ENCODE results near the gene ANKRD16.
"Not testable (repeated sequence)": the region's sequence is repeated elsewhere in the genome, so short reads cannot be mapped to it uniquely, and the experiment has no call there.

The ANKRD16 gene

DNA sequence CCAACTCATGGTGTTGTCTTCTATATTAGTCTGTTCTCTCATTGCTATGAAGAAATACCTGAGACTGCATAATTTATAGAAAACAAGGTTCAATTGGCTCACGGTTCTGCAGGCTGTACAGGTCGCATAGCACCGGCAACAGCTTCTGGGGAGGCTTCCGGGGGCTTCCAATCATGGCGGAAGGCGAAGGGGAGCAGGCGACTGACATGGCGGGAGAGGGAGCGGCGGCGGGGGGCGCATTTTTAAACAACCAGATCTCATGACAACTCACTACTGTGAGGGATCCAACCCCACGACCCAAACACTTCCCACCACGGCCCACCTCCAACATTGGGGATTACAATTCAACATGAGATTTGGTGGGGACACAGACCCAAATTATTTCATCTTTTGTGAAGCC lies 47.7 kb downstream of the ANKRD16 start:
- Histone ChIP-seq H3K4me2 (ENCODE audit: low read depth, low read length, poor library complexity, severe bottlenecking) (peak overlapping the region; percentile 66), H3K4me3 (ENCODE audit: insufficient read depth, low read length, poor library complexity, severe bottlenecking) (no peak overlapping the region), H3K79me2 (ENCODE audit: insufficient read depth, low read length) (no peaks in the 10 kb centered on the region), H4K20me1 (ENCODE audit: low read depth, low read length) (no peaks in the 10 kb centered on the region), H3K36me3 (ENCODE audit: low read length) (no peaks in the 10 kb centered on the region), H2AFZ (ENCODE audit: low read depth, low read length, severe bottlenecking) (no peak overlapping the region), H3K27ac (ENCODE audit: low read depth, low read length) (peak overlapping the region; percentile 93), H3K9me3 (ENCODE audit: insufficient read depth, low read length) (no peaks in the 10 kb centered on the region), H3K9ac (ENCODE audit: low read length) (peak overlapping the region; percentile 22), H3K27me3 (ENCODE audit: low read length) (no peaks in the 10 kb centered on the region), H3F3A (ENCODE audit: insufficient read depth) (peaks cover 62% of the 10 kb centered on the region), H3K9me2 (replicated peaks; ENCODE audit: insufficient read depth, low read length) (no peaks in the 10 kb centered on the region)
- TF ChIP-seq, protein P1, sequence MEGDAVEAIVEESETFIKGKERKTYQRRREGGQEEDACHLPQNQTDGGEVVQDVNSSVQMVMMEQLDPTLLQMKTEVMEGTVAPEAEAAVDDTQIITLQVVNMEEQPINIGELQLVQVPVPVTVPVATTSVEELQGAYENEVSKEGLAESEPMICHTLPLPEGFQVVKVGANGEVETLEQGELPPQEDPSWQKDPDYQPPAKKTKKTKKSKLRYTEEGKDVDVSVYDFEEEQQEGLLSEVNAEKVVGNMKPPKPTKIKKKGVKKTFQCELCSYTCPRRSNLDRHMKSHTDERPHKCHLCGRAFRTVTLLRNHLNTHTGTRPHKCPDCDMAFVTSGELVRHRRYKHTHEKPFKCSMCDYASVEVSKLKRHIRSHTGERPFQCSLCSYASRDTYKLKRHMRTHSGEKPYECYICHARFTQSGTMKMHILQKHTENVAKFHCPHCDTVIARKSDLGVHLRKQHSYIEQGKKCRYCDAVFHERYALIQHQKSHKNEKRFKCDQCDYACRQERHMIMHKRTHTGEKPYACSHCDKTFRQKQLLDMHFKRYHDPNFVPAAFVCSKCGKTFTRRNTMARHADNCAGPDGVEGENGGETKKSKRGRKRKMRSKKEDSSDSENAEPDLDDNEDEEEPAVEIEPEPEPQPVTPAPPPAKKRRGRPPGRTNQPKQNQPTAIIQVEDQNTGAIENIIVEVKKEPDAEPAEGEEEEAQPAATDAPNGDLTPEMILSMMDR (IDR thresholded peaks at IDR 0.05; ENCODE audit: insufficient read depth, low read length, poor library complexity, severe bottlenecking) = no peak
- TF ChIP-seq EZH2phosphoT487 (conservative IDR thresholded peaks at IDR 0.05; ENCODE audit: low read length) = no peak

DNA sequence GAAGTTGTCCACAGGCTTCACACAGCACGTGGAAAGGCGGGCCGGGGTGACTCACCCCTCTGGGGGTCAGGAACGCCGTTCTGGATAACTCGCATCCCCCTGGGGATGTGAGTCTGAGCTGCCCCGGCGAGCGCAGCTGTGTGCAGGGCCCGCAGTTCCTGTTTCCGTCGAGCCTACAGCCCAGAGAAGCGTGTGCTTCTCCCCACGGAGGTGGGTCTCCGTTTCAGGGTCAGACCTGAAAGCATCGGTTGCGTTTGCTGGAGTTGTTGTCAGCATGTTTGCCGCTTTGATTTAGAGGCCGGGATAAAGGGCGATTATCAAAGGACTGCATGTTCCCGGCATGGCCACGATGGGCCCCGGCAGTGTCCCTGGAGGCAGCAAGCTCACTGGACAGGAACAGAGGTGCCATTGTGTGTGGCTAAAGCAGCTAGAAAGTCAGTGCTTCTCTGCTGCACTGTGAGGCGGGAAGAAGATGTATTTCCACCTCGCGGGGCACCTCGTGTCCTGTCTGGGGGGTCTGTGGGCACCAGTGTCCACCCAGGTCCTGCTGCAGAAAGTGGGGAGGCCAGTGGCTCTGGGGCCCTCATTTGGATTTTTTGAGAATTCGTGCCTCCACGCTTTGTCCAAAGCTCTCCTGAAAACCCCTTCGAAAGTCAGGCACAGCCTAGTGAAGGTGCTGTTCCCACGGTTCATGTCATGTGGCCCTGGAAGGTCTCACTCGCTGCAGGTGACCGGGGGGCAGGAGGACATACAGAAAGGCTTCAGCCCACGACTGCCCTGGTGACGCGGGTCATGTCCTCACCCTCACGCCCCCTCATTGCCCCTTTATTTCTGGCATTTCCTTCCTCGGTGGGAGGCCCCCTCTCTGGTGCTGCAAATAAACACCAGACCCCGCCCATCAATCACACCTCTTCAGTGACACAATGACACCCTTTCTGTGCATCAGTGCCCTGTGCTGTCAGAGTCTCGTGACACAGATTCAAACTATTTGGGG lies 49.1 kb downstream of the ANKRD16 start:
- no peak for TF ChIP-seq EZH2phosphoT487 (conservative IDR thresholded peaks at IDR 0.05; ENCODE audit: low read length)
- TF ChIP-seq, protein P1 (IDR thresholded peaks at IDR 0.05; ENCODE audit: insufficient read depth, low read length, poor library complexity, severe bottlenecking) = no peak
- peak overlapping the region; percentile 64 for H3K9ac ChIP-seq (ENCODE audit: low read length)
- no peaks in the 10 kb centered on the region for H3K9me3 ChIP-seq (ENCODE audit: insufficient read depth, low read length)
- no peaks in the 10 kb centered on the region for H3K36me3 ChIP-seq (ENCODE audit: low read length)
- no peaks in the 10 kb centered on the region for H4K20me1 ChIP-seq (ENCODE audit: low read depth, low read length)
- H2AFZ ChIP-seq (ENCODE audit: low read depth, low read length, severe bottlenecking) = no peak overlapping the region
- peak overlapping the region; percentile 66 for H3K4me2 ChIP-seq (ENCODE audit: low read depth, low read length, poor library complexity, severe bottlenecking)
- no peaks in the 10 kb centered on the region for H3K9me2 ChIP-seq (replicated peaks; ENCODE audit: insufficient read depth, low read length)
- H3K4me3 ChIP-seq (ENCODE audit: insufficient read depth, low read length, poor library complexity, severe bottlenecking) = peak overlapping the region; percentile 42
- H3K27ac ChIP-seq (ENCODE audit: low read depth, low read length) = peak overlapping the region; percentile 93
- peaks cover 50% of the 10 kb centered on the region for H3F3A ChIP-seq (ENCODE audit: insufficient read depth)
- no peaks in the 10 kb centered on the region for H3K27me3 ChIP-seq (ENCODE audit: low read length)
- H3K79me2 ChIP-seq (ENCODE audit: insufficient read depth, low read length) = no peaks in the 10 kb centered on the region

- not testable (repeated sequence) for H4K20me1 ChIP-seq (ENCODE audit: low read depth, low read length); H3K9me2 ChIP-seq (replicated peaks; ENCODE audit: insufficient read depth, low read length); H3K79me2 ChIP-seq (ENCODE audit: insufficient read depth, low read length); H3K27ac ChIP-seq (ENCODE audit: low read depth, low read length); H3K4me2 ChIP-seq (ENCODE audit: low read depth, low read length, poor library complexity, severe bottlenecking); H3K36me3 ChIP-seq (ENCODE audit: low read length); H3K9ac ChIP-seq (ENCODE audit: low read length); H3K9me3 ChIP-seq (ENCODE audit: insufficient read depth, low read length); H3K4me3 ChIP-seq (ENCODE audit: insufficient read depth, low read length, poor library complexity, severe bottlenecking); H2AFZ ChIP-seq (ENCODE audit: low read depth, low read length, severe bottlenecking); H3K27me3 ChIP-seq (ENCODE audit: low read length)
- H3F3A ChIP-seq (ENCODE audit: insufficient read depth) = peaks cover 11% of the 10 kb centered on the region
Observed at GRCh38 chr10:5836181-5836580, 53.5 kb downstream of the ANKRD16 start.
